Renal cortex interstitium (tissue), 11 donors: Measurements from ENCODE around the gene LRRC15. TPM values are rescaled to one million over a fixed set of nuclear protein-coding genes. Genes with fewer than 3 reads are reported as not detected.

ENCODE experiments used
- DNase-seq, 11 donors: peaks; one replicate each; pipeline ENCODE4 v3.0.0-alpha.2; 2013; ENCODE audit warnings: low read depth in 9 of 11, low spot score in 4 of 11; ENCODE audit errors: extremely low read depth in 1 of 11
- polyA plus RNA-seq, 3 donors: library from polyadenylated mRNA; unstranded; fragments of 120-200 nt; gene quantifications; one replicate each; pipeline ENCODE4 v1.2.1, GENCODE V29; 2013; ENCODE audit not compliant: insufficient read length in 3 of 3

The LRRC15 gene
- polyA plus RNA-seq, 3 donors, result 0.05 to 0.08 (median 0.07) TPM

DNA sequence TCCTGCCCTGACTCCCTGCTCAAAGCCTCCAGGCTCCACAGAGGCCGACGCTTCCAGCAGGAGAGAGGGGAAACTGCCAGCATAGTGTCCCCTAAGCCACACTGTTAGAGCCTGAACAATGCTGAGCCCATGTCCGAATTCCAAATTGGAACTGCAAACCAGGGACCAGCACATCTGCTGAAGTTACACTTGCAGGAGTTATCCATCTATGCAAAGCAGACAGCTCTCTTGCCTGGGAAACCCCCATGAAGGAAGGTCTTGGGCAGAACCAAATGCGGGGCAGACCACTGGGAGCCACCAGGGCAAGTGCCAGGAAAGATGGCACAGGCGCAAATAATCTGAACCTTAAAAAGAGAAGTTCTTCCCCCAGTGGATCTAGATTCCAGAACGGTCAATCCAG lies 625 bp downstream of the LRRC15 start:
- DNase-seq, result no peak

- DNase-seq, result no peak
Observed at GRCh38 chr3:194367992-194368841, 1.3 kb downstream of the LRRC15 start.

GRCh38 chr3:194365978-194366490 lies 3.5 kb downstream of the LRRC15 start:
- no peak for DNase-seq

DNA sequence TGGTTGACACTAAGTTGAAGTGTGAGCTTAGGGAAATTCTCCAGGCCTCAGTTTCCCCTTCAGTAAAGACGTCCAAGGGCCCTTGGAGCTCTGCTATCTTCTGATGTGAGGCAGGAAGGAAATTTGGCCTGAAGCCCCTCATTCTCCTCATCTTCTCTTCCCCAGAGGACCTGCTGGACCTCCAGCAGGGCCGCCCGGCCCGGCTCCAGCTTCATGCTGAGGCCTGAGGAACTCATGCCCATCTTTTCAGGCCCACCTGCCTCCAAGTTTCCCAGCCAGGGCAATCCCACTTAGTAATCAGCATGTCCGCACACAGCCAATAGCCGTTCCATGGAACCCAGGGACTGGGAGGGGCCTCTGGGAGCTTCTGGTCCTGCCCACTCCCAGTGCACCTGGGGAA lies 4.0 kb downstream of the LRRC15 start:
- DNase-seq, result no peak

DNA sequence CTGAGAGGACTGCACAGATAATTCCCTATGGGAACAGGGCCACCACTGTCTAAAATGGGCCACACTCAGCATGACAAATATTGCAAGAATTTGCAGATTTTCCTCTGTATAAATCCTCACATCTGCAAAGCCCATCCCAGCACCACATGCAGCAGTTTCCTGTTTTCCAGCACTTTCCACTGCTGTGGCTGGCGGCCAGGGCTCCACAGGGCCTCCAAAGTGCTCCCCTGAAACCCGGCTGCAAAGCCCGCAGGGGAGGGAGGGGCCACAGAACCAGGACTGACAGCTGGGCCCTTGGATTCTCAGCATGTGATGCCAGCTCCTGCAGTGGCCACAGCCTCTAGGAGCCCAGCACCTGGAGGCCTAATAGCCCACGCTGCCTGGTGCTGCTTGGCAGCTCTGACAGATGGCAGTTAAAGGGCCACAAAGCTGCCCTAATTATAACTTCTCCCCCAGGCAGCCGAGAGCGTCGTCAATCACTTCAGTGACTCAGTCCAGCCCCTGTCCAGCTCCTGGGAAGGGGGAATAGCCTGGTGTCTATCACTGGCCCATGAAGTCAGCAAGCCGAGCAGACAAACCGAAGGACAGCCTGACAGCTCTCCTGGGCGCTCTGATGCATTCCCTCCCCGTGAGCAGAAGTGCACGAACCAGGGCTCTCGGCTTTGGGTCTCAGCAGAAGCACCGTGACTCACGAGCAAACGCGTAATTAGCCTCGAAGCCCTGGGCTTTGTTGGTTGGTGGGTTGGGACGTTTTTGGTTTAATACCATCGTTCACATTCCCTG lies 4.7 kb downstream of the LRRC15 start:
- peak in 2 of 11 donors; percentile 27 to 40 for DNase-seq

DNA sequence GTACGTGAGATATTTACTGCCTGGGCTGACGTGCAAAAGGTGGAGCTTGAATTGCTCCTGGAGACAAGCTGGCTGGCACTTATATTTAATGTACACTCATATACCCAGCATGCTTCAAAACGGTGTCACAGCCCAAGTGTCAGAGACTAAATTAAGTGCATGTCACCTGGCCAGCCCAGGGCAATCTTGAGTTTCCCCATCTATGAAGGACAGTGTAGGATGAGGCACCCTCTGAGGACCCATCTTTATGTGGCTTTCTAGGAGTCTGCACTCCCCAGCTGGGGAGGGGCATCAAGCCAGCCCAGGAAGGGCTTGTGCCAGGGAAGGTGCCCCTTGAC lies 5.3 kb downstream of the LRRC15 start:
- no peak for DNase-seq

- DNase-seq, result no peak
Observed at GRCh38 chr3:194360568-194360967, 9.0 kb downstream of the LRRC15 start.

- no peak for DNase-seq
Observed at GRCh38 chr3:194357681-194358080, 11.9 kb downstream of the LRRC15 start.

DNA sequence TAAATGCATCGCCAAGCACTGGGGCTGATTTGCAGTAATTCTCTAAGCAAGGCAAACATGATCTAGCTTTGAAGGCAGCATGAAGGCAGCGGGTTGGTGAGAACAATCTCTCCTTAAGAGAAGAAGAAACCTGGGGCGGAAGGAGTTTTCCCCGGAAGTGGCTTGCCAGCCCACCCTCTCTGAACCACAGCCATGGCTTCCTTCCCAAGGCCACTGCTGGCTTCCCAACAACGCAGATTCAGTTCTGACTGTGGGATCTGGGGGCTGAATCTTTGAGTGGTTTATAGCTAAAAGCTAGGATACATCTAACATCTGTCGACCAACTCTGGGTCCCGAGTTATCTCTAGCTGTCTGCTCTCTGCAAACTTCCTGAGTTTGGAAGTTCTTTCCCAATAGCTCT lies 14.2 kb downstream of the LRRC15 start:
- DNase-seq, result no peak

- no peak for DNase-seq
Observed at GRCh38 chr3:194354315-194354714, 15.2 kb downstream of the LRRC15 start.

GRCh38 chr3:194352667-194353246 lies 16.8 kb downstream of the LRRC15 start:
- no peak for DNase-seq

- no peak for DNase-seq
Observed at GRCh38 chr3:194351952-194352536, 17.5 kb downstream of the LRRC15 start.

- no peak for DNase-seq
Observed at GRCh38 chr3:194351080-194351672, 18.4 kb downstream of the LRRC15 start, which contains the start of gene CPN2. CPN2 (minus strand) TSS chr3:194351328; CDS start chr3:194342702, 8,626 bp downstream.

- DNase-seq, result no peak
Observed at GRCh38 chr3:194350726-194351071, 18.8 kb downstream of the LRRC15 start.

DNA sequence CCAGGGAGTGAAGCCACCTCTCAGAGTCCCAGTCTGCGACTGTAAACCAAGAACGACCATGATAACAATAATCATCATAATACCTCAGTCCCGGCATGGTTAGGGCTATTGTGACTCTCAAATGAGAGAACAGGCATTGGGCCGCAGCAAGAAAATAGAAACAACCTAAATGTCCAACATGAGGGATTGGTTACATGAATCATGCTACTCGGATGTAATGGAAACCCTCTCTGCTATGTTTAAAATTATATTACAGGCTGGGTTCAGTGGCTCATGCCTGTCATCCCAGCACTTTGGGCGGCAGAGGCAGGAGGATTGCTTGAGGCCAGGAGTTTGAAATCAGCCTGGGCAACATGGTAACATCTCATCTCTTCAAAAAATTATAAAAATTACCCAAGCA lies 21.2 kb downstream of the LRRC15 start:
- DNase-seq, result no peak

GRCh38 chr3:194346621-194347020 lies 22.9 kb downstream of the LRRC15 start:
- no peak for DNase-seq

DNA sequence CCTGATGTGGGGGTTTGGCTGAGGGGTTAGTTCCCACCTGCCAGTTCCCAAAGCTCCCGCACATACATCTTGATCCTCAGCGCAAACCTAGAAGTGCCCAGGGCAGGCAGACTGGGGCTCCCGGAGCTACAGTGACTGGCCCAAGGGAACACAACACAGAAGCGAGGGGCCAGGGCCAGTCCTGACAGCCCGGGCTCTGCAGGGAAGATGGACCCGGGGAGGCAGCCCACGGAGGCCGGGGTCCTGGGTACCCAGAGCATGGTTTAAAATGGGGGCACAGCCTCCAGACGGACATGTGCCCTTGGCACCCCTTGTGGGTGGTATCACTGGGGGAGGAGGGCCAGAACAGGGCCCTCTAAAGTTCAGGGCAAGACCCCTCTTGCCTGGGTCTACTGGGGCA lies 23.5 kb downstream of the LRRC15 start:
- no peak for DNase-seq

DNA sequence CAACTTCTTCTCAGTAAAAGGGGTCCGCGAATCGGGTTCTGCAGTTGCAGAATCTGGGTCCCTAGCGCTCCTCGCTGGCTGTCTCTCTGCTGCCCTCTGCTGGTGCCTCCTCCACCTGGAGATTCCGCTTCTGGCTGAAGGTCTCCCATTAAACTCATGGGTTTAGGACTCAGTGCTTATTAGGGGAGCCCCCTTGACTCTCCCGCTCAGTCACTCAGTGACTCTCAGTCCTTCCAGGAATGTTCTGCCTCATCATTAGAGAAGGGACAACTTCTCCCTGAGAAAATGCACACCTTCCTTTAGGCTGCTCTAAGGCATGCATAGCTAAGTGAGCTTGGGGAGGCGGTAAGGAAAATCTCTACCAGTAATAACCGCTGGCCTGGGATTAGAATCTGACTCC lies 25.5 kb downstream of the LRRC15 start:
- peak in 4 of 11 donors; percentile 59 to 77 (median 62) for DNase-seq

GRCh38 chr3:194343561-194343893 lies 26.0 kb downstream of the LRRC15 start:
- no peak for DNase-seq
